HTR-8/SVneo (cell line): Measurements from ENCODE around the gene TMEM43.
"Not testable (repeated sequence)": the region's sequence is repeated elsewhere in the genome, so short reads cannot be mapped to it uniquely, and the experiment has no call there.

Experiments
- DNase-seq: peaks from one replicate; pipeline ENCODE4 v3.0.0; 2011; ENCODE audit warnings: low spot score, mixed read lengths; ENCODE audit not compliant: insufficient read length
- FAIRE-seq: peaks from 2 replicates; lab custom pipeline; 2011; peaks lifted over from hg19 to GRCh38; lab: Jason Lieb, UNC

The TMEM43 gene, protein sequence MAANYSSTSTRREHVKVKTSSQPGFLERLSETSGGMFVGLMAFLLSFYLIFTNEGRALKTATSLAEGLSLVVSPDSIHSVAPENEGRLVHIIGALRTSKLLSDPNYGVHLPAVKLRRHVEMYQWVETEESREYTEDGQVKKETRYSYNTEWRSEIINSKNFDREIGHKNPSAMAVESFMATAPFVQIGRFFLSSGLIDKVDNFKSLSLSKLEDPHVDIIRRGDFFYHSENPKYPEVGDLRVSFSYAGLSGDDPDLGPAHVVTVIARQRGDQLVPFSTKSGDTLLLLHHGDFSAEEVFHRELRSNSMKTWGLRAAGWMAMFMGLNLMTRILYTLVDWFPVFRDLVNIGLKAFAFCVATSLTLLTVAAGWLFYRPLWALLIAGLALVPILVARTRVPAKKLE

DNA sequence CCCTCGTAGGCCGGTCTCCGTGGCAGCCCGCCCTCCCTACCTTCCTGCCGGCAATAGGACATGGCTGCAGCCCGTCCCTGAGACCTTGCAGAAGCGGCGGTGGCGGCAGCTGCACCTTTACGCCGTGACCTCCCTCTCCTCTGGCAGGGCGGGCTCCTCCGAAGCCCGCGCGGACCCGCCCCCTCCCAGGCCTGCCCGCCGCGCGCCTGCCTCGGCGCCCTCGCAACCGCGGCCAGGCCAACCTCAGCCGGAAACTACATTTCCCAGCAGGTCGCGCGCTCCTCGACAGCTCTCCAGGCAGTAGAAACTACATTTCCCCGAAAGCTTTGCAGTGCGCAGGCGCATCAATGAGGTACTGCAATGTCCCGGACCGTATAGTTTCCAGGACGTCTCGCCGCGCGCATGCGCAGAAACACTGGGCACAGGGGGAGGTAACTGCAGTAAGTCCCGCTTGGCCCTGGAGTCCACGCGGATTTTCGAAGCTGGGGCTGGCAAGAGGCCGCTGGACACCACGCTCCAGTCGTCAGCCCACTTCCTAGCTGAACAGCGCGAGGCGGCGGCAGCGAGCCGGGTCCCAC lies at the start of gene TMEM43, which contains the start of gene CHCHD4:
TMEM43 (plus strand) TSS at position 438 of the 578 bp plus-strand sequence. CDS start 142 bp downstream, outside the sequence.
CHCHD4 (minus strand) TSS at position 256 of the 578 bp plus-strand sequence; CDS start at position 62, 194 bp downstream.
- DNase-seq (peak; percentile 99), FAIRE-seq (no peak)

DNA sequence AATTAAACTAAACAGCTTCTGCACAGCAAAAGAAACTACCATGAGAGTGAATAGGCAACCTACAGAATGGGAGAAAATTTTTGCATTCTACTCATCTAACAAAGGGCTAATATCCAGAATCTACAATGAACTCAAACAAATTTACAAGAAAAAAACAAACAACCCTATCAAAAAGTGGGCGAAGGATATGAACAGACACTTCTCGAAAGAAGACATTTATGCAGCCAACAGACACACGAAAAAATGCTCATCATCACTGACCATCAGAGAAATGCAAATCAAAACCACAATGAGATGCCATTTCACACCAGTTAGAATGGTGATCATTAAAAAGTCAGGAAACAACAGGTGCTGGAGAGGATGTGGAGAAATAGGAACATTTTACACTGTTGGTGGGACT lies 49.6 kb upstream of the TMEM43 start:
- DNase-seq, FAIRE-seq: not testable (repeated sequence)

DNA sequence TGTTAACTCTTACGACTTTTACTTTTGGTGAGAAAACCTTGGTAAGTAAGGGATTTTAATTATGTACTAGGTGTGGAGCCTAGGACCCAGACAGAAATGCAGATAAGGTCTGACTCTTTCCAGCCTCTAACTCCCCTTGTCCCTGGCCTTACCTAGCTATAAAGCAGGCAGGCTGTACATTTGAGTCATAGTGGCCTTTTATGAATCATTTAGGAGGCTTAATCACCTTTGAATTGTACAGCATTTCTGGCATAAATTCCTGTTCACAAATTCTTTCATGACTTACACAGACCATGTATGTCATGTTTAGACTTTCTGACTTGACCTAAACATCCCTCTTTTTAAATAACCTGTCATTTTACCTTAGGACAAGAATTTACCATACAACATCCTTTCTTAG lies 47.5 kb upstream of the TMEM43 start:
- FAIRE-seq, result no peak
- DNase-seq, result no peak

DNA sequence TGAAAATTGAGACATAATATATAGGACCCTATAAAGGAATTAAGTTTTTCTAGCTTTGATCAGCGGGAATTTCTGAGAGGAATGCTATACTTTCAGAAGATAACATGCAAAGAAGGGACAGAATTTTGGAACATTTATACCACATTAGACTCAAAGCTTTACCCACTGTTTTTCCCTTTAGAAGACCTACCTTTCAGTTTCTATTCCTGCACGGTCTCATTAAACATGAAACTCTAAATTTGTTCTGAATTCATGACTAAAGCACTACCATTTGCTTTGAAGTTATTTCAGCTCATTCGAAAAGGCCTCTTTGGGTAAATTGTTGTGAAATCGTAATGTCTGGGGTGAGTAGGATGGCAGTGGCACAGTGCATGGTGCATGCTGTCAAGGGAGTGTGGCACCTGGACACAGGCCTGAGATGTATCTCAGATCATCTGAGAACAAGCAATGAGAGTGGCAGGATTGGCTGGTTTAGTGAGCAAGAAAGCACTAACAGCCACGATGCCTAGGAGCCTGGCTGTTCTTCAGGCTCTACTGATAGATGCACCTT lies 42.7 kb upstream of the TMEM43 start:
- DNase-seq (no peak), FAIRE-seq (no peak)

DNA sequence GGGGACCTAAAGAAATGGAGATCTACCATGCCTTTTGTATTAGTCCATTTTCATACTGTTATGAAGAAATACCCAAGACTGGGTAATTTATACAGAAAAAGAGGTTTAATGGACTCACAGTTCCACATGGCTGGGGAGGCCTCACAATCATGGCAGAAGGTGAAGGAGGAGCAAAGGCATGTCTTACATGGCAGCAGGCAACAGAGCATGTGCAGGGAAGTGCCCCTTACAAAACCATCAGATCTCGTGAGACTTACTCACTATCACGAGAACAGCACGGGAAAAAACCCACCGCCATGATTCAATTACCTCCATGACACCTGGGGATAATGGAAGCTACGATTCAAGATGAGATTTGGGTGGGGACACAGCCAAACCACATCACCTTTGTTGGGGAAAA lies 37.4 kb upstream of the TMEM43 start:
- not testable (repeated sequence) for DNase-seq, FAIRE-seq

DNA sequence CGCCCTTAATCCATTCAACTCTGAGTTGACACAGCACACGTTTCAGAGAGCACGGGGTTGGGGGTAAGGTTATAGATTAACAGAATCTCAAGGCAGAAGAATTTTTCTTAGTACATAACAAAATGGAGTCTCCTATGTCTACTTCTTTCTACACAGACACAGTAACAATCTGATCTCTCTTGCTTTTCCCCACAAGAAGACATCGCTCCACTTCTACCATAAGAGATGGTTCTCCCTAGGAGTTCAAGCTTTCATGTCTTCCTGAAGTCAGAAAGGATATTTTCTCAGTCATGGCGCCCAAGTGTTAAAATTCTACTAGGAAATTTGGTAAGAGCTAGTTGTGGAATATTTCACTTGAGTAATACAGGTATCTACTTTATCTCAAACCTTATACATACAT lies 32.9 kb upstream of the TMEM43 start:
- FAIRE-seq, DNase-seq: not testable (repeated sequence)

DNA sequence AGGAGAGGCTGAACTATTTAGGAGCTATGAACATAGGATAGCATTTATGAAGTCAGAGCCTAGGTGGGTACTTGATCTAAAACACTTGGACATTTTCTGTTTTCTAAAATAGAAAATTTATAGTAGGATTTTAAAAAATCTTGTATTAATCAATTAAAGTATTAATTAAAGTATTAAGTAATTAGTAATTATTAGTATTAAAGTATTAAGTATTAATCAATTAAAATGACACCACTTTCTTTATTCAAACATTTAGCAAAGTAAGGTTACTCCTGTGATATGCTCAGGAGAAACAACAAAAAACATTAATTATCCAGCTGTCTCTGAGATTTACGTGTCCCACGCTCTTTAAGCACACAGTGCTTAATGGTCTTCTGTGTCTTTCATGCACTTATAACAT lies 32.4 kb upstream of the TMEM43 start:
- FAIRE-seq, result no peak
- DNase-seq, result no peak

DNA sequence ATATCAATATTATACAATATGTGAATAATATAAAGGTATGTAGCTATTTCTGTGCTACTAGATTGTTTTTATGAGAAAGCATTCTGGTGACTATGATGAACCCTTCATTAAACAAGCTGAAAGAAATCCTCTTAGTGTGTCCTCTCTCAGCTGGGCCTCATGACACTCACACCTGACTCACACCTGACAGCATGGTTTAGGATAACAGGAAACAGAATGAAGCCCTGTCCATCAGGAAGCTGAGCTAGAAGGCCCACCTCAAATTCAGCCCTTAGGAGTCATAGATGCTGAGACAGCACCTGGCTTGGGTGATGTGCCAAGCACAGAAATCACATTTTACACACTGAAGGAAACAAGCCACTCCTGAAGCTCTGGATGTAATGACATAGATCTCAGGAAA lies 31.0 kb upstream of the TMEM43 start:
- DNase-seq (no peak), FAIRE-seq (no peak)

DNA sequence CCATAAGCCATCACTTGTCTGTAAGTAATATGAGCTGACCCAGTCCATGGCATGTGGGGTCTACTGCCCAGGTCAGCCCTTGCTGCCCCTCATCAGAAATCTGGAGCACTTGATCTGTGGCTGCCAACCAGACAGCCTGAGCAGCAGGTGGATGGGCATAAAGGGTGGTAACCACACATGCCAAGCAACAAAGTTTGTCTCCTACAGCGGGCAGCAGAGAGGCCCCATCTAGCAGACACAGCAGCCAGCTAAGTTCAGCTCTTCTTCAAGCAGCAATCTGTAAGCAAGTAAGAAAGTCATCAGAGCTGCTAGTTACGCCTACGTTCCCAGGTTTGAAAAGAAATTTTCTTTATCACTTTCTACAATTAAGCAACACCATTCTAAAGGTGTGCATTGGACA lies 28.1 kb upstream of the TMEM43 start:
- FAIRE-seq, result peak; percentile 40
- no peak for DNase-seq

DNA sequence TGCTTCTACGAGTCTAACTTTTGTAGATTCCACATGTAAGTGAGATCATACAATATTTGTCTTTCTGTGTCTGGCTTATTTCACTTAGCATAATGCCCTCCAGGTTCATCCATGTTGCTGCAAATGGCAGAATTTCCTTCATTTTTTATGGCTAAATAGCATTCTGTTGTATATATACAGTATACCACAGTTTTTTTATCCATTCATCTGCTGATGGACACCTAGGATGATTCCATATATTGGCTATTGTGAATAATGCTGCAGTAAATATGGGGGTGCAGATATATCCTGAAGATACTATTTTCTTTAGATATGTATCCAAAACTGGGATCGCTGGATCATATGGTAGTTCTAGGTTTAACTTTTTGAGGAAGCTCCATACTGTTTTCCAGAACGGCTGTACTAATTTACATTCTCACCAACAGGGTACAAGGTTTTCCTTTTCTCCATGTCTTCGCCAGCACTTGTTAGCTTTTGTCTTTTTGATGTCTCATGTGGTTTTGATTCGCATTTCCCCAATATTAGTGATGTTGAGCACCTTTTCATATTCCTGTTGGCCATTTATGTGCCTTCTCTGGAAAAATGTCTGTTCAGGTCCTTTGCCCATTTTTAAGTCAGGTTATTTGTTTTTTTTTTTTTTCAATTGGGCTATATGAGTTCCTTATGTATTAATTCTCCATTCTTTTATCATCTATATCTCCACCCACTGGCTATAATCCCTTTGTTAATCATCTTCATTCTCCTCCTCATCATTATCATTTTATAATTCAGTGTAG lies 27.0 kb upstream of the TMEM43 start:
- FAIRE-seq, result no peak
- DNase-seq, result no peak

DNA sequence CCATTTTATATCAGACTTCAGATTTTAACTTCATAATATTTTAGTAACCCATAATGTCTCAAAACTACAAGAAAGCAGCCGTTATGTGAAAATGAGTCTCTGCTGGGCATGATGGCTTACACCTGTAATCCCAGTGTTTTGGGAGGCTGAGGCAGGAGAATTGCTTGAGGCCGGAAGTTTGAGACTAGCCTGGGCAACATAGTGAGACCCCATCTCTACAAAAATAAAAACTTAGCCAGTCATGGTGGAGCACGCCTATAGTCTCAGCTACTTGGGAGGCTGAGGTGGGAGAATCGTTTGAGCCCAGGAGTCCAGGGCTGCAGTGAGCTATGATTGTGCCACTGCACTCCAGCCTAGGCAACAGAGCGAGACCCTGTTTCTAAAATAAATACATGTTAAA lies 15.0 kb upstream of the TMEM43 start:
- FAIRE-seq, DNase-seq: not testable (repeated sequence)

DNA sequence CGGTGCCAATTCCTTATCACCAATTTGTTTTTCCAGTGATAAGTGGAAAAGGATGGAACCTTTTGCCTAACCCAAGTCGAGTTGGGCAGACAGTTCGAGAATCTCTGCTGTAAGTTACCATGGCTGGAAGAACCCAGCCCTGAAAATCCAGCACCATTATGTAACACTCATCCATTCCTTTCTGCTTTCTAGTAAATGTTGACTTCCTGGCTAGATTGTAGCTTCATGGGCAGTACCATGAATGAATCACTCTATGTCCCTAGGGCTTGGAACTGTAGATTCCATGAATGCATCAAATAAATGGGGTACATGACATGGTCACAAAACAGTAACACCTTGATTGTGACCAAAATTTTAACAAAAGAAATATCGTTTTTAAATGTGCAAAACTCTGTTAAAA lies 14.2 kb upstream of the TMEM43 start:
- DNase-seq (no peak), FAIRE-seq (no peak)

DNA sequence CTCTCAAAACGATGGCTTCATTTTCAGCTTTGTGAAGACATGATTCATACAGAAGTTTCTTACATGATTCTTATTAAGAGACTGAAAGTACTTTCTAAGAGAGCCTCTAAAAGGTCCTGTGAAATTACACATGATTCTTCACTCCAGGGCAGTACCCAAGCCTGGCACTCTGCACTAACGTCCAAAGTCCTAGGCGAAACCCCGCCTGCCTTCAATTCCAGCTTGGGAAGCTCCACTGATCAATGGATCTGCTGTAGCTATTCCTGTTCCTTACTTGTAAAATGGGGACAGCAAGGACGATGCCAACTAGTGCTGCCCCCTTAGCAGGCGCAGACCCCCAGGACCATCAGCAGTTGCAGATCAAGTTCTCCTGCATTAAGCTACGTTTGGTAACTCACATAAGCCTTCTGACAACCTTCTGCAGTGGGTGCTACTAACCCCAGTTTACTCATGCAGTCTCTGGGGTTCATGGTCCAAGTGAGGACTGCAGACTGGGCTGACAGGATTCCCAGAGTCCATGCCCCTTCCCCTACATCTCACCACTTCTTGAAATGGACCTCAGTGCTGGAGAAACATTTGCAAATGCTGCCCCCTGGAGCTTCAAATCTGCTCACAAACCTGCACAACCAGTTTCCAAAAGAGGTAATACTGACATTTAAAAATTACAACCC lies 10.8 kb upstream of the TMEM43 start:
- FAIRE-seq, result no peak
- DNase-seq, result no peak

DNA sequence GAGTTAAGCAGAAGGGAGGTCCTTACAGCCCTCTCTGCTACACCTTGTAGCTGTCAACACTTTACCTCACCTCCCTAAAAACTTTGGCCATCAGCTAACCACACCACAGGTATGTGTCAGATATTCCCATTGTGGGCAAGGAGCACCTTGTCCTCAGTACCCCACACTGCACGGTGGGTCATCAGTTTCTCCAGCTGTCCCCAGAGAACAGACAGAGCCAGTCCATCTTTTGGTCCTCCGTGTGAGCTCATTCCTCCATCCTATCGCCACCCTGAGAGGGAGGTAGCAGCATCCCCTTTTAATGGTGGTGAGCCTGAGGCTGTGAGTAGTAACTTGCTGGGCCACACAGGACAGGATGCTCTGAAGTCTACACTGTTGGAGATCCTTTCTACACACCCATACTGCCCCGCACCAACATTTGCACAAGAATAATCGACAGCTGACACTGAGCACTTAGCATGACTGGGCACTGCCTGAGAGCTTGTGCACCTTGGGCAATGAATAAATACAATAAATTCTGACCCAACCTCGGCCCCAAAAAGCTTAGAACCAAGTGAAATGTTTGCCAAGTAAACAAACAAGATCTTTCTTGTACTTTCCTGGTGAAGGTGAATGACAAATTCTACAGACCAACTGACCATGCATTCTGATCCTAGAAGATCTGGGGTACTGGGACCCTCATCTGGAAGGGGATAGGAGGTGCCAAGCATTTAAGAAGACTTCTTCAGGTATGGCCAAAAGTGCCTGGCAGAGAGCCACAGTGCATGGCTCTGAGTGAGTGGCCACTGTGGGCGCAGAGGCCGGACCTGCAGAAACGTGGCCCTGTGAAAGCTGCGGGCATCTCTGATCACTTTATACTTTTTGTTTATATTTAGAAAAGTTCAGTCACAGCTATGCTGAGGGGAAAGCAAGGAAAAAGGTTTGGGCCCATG lies 7.1 kb upstream of the TMEM43 start:
- FAIRE-seq (no peak), DNase-seq (no peak)

DNA sequence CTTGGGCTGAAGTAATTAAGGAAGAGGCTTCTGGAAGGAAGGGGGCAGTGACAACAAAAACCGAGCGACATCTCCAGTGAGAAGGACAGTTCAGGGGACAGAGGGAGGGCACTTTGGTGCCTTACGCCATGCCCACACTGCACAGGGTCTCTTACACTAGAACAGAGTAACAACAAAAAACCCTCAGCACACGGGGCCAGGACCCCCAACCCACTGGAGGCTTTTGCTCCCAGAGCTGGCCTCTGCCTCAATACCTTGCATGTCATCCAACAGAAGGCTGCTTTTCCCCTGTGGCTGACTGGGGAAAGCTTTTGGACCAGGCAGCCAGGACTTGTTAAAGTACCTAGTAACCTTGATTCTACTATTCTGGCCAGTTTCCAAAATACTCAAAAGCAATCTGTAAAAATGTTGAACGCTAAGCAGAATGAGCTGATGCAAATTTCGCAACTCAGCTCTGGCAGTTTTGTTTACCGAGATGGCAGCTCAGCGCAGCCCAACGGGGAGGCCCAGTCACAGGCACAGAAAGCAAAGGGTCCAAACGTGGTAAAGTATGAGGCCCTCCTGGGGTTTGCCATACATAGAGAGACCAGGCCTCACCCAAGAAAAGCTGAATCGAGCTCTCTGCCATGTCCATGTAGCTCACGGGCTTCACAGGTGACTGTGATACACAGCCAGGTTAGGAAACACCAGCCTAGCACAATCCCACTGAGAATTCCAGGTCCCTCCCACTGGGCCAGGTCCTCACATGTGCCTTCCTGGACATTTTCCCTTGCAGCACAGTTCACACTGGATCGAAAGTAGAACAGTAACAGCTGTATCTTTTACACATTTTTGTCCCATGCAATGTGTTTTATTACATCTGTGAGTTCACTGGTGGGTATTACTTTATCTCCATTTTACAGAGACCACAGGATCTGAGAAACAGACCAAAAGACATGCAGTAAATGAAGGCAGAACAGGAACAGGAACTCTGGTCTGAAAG lies 6.2 kb upstream of the TMEM43 start:
- FAIRE-seq (no peak), DNase-seq (no peak)

DNA sequence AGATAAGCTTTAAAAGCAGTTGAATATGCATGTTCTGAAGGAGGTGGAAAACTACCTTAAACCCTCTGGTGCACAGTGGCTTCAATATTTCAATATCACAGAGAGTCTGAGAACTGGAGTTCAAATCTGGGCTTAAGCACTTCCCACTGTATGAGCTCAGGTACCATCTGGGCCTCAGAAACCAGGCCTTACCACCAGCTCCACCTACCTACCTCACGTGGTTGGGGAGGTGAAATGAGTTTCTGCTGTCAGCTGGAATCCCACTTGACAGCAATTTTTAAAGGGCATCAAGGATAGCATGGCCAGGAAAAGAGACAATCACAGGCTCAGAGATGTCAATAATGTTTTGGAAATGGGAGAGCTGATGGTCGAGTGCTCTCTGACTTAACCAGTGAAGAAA lies 5.2 kb upstream of the TMEM43 start:
- FAIRE-seq, result no peak
- no peak for DNase-seq

DNA sequence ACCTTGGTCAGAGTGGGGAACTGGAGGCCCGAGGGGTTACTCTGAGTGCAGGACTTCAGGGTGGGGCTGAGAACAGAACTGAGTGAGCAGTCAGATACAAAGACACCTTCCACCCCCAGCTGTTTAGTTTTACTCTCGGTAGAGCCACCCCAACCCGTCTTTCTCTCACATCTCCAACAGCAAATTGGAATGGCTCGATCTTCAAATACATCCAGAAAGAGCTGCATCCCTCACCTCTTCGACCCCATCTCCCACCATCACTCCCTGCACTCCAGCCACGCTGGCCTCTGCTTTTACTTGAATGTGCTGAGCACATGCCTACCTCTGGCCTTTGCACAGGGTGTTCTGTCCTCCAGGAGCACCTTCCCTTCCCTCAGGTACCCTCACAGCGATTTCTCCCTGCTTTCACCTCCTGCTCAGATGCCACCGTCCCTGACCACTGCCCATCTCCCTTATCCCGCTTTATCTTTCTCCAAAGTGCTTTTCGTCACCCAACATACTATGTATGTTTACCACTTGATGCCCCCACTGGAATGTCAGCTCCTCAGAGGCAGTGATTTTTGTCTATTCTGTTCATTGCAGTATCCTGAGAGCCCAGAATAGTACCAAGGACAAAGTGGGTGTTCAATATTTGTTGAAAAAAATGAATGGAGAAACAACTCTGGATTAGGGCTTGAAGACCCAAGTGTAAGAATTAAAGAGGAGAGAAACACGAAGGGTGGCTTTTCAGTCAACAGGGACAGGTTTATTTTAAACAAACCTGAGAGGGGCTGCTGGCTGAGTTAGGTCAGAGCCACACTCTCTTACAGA lies 4.5 kb upstream of the TMEM43 start:
- DNase-seq (no peak), FAIRE-seq (no peak)
